Memory B cell (primary cell): Measurements from ENCODE around the gene UBE2E1.
A peak's percentile ranks its signal among the peaks of the same experiment; 100 is the strongest.

Source experiments
- ATAC-seq: fragments of 150-1000 bp; cut with Tn5 transposase; 2 replicates; pipeline ENCODE4 v1.10.0; 2021; ENCODE audit warnings: low read depth, mild to moderate bottlenecking, moderate library complexity
- DNase-seq, 2 donors: peaks; one replicate each; pipeline ENCODE4 v3.0.0; 2022; ENCODE audit warnings: low spot score in 2 of 2
- H3K27ac Mint-ChIP-seq: one replicate; pipeline ENCODE4 v1.8.0; 2022; ENCODE audit warnings: mild to moderate bottlenecking, moderate library complexity, mixed read lengths
- H3K27me3 Mint-ChIP-seq: one replicate; pipeline ENCODE4 v1.8.0; 2022; ENCODE audit warnings: mixed read lengths
- H3K36me3 Mint-ChIP-seq: one replicate; pipeline ENCODE4 v1.8.0; 2022; ENCODE audit warnings: mild to moderate bottlenecking, mixed read lengths
- H3K4me1 Mint-ChIP-seq: one replicate; pipeline ENCODE4 v1.8.0; 2022; ENCODE audit warnings: mixed read lengths
- H3K4me3 Mint-ChIP-seq: one replicate; pipeline ENCODE4 v1.8.0; 2022; ENCODE audit warnings: mild to moderate bottlenecking, moderate library complexity, mixed read lengths
- H3K9me3 Mint-ChIP-seq: one replicate; pipeline ENCODE4 v1.8.0; 2022; ENCODE audit warnings: mixed read lengths

Gene UBE2E1

DNA sequence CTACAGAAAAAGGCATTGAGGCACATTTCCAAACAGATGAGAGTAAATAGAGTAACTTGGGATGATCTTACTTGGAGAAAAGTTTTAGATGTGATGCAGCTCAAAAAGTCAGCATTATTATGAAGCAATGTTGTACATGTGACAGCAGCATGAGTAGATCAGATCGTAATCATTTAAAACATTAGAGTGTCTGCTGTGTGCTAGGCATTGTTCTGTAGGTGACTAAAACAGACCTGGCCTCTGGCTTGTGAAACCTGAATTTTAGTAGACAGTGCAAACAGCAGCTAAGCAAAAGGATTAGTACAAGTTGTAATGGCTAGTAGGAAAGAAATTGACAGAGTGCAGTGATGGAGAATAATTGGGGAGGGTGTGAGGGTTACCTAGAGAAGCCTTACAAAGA, 15.1 kb downstream of the UBE2E1 start:
- peak overlapping the region; percentile 53 for H3K27ac Mint-ChIP-seq
- no peak overlapping the region for H3K4me3 Mint-ChIP-seq
- no peaks in the 10 kb centered on the region for H3K27me3 Mint-ChIP-seq
- no peak for DNase-seq
- ATAC-seq: no peak
- H3K9me3 Mint-ChIP-seq: no peaks in the 10 kb centered on the region
- H3K36me3 Mint-ChIP-seq: peaks cover 16% of the 10 kb centered on the region
- H3K4me1 Mint-ChIP-seq: peaks cover 46% of the 10 kb centered on the region

GRCh38 chr3:23821858-23822257, 16.1 kb downstream of the UBE2E1 start:
- no peak for ATAC-seq
- DNase-seq: no peak
- no peaks in the 10 kb centered on the region for H3K9me3 Mint-ChIP-seq
- peaks cover 54% of the 10 kb centered on the region for H3K4me1 Mint-ChIP-seq
- no peaks in the 10 kb centered on the region for H3K27me3 Mint-ChIP-seq
- peak overlapping the region; percentile 53 for H3K27ac Mint-ChIP-seq
- peaks cover 14% of the 10 kb centered on the region for H3K36me3 Mint-ChIP-seq
- no peak overlapping the region for H3K4me3 Mint-ChIP-seq

GRCh38 chr3:23822559-23822958, 16.8 kb downstream of the UBE2E1 start:
- Mint-ChIP-seq H3K36me3 (peaks cover 14% of the 10 kb centered on the region), H3K27ac (no peak overlapping the region), H3K27me3 (no peaks in the 10 kb centered on the region), H3K4me1 (peaks cover 52% of the 10 kb centered on the region), H3K4me3 (no peak overlapping the region), H3K9me3 (no peaks in the 10 kb centered on the region)
- ATAC-seq (no peak), DNase-seq (no peak)

DNA sequence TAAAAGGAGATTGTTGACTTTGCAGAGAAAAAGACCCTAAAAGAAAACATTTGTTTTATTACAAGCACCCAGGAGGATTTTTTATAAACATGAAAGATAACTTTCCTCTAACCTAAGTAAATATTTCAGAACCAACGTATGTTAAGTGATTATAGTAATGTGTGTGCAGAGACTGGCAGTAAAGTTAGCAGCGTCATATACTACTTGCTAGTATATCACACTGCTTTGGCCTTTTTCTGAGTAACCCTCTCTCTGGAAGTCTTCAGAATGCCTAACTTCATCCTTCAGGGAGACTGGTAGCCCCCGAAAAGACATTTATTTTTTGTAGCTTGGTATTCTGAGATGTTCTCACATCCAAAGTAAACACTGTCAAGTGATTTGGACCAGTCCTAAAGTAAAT, 17.9 kb downstream of the UBE2E1 start:
- DNase-seq (no peak), ATAC-seq (no peak)
- peaks cover 9% of the 10 kb centered on the region for H3K36me3 Mint-ChIP-seq
- no peaks in the 10 kb centered on the region for H3K9me3 Mint-ChIP-seq
- no peaks in the 10 kb centered on the region for H3K27me3 Mint-ChIP-seq
- H3K27ac Mint-ChIP-seq: peak overlapping the region; percentile 28
- H3K4me3 Mint-ChIP-seq: no peak overlapping the region
- peaks cover 50% of the 10 kb centered on the region for H3K4me1 Mint-ChIP-seq

GRCh38 chr3:23824699-23825444, 19.1 kb downstream of the UBE2E1 start:
- Mint-ChIP-seq H3K4me3 (no peak overlapping the region), H3K27ac (peak overlapping the region; percentile 82), H3K9me3 (no peaks in the 10 kb centered on the region), H3K4me1 (peaks cover 56% of the 10 kb centered on the region), H3K27me3 (no peaks in the 10 kb centered on the region), H3K36me3 (peaks cover 9% of the 10 kb centered on the region)
- ATAC-seq (no peak), DNase-seq (no peak)

DNA sequence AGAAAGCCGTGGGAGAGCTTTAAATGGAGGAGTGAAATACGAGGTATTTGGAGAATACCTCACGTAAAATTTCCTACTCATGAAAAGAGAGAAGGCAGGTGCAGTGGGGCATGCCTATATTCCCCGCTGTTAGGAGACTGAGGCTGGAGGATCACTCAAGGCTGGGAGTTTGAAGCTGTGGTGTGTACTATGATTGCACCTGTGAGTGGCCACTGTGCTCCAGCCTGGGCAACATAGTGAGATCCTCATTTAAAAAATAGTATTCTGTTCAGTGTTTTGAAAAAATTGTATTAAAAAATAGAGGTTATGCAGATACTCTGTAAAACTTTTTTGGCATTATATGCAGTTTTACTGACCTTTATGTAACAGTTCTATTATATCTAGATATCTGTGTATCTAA, 20.0 kb downstream of the UBE2E1 start:
- H3K27ac Mint-ChIP-seq: peak overlapping the region; percentile 15
- ATAC-seq (no peak), DNase-seq (no peak)
- H3K4me1 Mint-ChIP-seq: peaks cover 63% of the 10 kb centered on the region
- H3K36me3 Mint-ChIP-seq: peaks cover 9% of the 10 kb centered on the region
- no peaks in the 10 kb centered on the region for H3K9me3 Mint-ChIP-seq
- no peaks in the 10 kb centered on the region for H3K27me3 Mint-ChIP-seq
- no peak overlapping the region for H3K4me3 Mint-ChIP-seq

DNA sequence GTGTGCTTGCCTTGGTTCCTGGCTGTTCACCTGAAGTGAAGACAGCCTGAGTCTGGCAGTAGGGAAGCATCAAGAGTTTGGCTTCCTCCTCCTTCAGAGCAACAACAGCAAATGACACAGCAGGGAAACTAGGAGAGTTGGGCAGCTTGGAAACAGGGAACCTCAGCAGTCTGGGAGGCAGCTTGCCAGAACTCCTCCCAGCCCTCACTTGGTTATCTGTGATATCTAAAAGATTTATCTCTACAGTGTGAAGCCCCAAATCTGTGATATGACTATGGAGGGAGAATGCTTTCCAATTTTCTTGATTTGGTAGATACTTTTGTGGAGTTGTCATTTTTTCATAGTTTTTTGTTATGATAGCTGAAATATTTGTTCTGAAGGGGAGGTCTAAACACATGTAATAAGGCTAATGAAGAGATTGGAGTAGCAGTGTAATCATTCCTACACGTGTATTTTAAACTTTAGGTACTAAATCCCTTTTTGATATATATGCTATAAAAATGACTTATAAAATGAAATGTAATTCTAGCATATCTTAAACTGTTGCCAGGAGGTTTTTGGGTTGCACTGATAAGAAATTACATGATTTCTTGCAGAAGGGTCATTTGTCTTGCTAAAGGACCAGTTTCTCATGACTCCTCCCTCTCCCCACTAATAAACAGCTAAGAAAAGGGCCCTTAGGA, 20.8 kb downstream of the UBE2E1 start:
- Mint-ChIP-seq H3K4me1 (peaks cover 60% of the 10 kb centered on the region), H3K4me3 (no peak overlapping the region), H3K27me3 (no peaks in the 10 kb centered on the region), H3K27ac (peak overlapping the region; percentile 8), H3K36me3 (peaks cover 7% of the 10 kb centered on the region), H3K9me3 (no peaks in the 10 kb centered on the region)
- no peak for DNase-seq
- no peak for ATAC-seq

- Mint-ChIP-seq H3K4me3 (peak overlapping the region; percentile 51), H3K9me3 (no peaks in the 10 kb centered on the region), H3K36me3 (peaks cover 6% of the 10 kb centered on the region), H3K4me1 (peaks cover 54% of the 10 kb centered on the region), H3K27me3 (no peaks in the 10 kb centered on the region), H3K27ac (peak overlapping the region; percentile 38)
- DNase-seq: peak in 1 of 2 donors; percentile 20
- ATAC-seq: peak; percentile 89
Measured at GRCh38 chr3:23829242-23829934, 23.6 kb downstream of the UBE2E1 start.

DNA sequence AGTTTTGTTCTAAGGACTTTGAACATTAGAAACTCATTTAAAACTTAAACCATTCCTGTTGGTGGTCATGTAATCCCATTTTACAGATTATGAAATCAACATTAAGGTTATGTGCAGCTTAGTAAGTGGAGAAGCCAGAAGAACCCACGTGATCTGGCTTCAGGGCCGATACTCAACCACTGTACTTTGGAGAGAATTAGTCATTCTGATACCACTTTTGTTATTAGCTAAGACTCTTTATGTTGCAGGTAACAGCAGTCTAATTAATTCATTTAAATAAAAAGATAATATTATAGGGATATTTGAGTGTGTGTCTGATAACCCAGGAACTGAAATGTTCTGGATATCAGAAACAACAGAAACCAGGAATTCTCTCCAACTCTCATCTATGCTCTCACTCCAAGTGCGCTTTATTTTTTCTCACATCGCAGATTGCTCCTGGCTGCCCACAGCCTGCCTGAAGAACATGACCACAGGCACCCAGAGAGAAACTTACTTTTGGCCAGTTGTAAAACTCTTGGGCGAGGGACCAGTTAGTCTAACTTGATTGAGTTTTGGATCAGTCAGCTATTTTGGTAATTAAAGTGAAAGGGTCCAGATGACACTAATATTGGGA, 25.2 kb downstream of the UBE2E1 start:
- Mint-ChIP-seq H3K4me3 (peak overlapping the region; percentile 8), H3K9me3 (no peaks in the 10 kb centered on the region), H3K27me3 (no peaks in the 10 kb centered on the region), H3K36me3 (peaks cover 4% of the 10 kb centered on the region), H3K27ac (peak overlapping the region; percentile 62), H3K4me1 (peaks cover 45% of the 10 kb centered on the region)
- no peak for ATAC-seq
- DNase-seq: no peak

DNA sequence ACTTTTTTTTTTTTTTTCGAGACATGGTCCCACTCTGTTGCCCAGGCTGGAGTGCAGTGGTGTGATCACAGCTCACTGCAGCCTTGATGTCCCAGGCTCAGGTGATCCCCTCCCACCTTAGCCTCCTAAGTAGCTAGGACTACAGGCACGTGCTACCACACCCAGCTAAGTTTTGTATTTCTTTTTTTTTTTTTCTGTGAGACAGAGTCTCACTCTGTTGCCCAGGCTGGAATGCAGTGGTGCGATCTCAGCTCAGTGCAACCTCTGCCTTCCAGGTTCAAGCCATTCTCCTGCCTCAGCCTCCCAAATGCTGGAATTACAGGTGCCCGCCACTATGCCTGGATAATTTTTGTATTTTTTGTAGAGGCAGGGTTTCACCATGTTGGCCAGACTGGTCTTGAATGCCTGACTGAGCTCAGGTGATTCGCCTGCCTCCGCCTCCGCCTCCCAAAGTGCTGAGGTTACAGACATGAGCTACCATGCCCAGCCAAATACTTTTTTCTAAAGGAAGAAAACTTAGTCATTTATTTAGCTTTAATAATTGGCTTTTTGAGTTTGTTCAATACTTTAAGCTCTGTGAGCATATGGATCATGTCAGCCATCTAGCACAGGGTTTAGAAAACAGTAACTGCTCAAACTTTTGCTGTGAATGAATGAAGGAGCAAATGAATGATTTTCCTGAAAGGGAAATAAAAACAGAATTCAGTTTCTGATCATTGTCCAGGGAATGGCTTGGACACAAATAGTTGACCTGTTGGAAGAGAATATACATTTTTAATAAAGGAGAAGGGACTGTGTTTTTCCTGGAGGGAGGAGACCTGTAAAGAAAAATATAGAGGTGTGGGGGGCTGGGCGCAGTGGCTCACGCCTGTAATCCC, 26.0 kb downstream of the UBE2E1 start:
- no peaks in the 10 kb centered on the region for H3K27me3 Mint-ChIP-seq
- H3K4me3 Mint-ChIP-seq: peak overlapping the region; percentile 12
- H3K36me3 Mint-ChIP-seq: peaks cover 4% of the 10 kb centered on the region
- ATAC-seq (no peak), DNase-seq (no peak)
- H3K9me3 Mint-ChIP-seq: no peaks in the 10 kb centered on the region
- H3K4me1 Mint-ChIP-seq: peaks cover 45% of the 10 kb centered on the region
- H3K27ac Mint-ChIP-seq: peak overlapping the region; percentile 51

- DNase-seq (no peak), ATAC-seq (no peak)
- Mint-ChIP-seq H3K4me3 (no peak overlapping the region), H3K36me3 (peaks cover 4% of the 10 kb centered on the region), H3K27ac (no peak overlapping the region), H3K4me1 (peaks cover 51% of the 10 kb centered on the region), H3K9me3 (no peaks in the 10 kb centered on the region), H3K27me3 (no peaks in the 10 kb centered on the region)
Measured at GRCh38 chr3:23832523-23832922, 26.8 kb downstream of the UBE2E1 start.

- ATAC-seq (no peak), DNase-seq (no peak)
- no peaks in the 10 kb centered on the region for H3K27me3 Mint-ChIP-seq
- H3K9me3 Mint-ChIP-seq: no peaks in the 10 kb centered on the region
- peaks cover 3% of the 10 kb centered on the region for H3K36me3 Mint-ChIP-seq
- H3K4me3 Mint-ChIP-seq: no peak overlapping the region
- H3K27ac Mint-ChIP-seq: peak overlapping the region; percentile 19
- peaks cover 48% of the 10 kb centered on the region for H3K4me1 Mint-ChIP-seq
Measured at GRCh38 chr3:23834082-23834870, 28.5 kb downstream of the UBE2E1 start.

GRCh38 chr3:23835087-23835486, 29.3 kb downstream of the UBE2E1 start:
- no peak overlapping the region for H3K4me3 Mint-ChIP-seq
- H3K27ac Mint-ChIP-seq: no peak overlapping the region
- H3K36me3 Mint-ChIP-seq: peaks cover 3% of the 10 kb centered on the region
- no peaks in the 10 kb centered on the region for H3K9me3 Mint-ChIP-seq
- no peak for DNase-seq
- H3K27me3 Mint-ChIP-seq: no peaks in the 10 kb centered on the region
- no peak for ATAC-seq
- H3K4me1 Mint-ChIP-seq: peaks cover 40% of the 10 kb centered on the region
